ENCODE results near the gene GCNA. TPM values are rescaled to one million over a fixed set of nuclear protein-coding genes. Genes with fewer than 3 reads are reported as not detected.

The GCNA gene
- total and polyA plus RNA-seq, 2 of the 13 experiments (the other 11 are each of a cell fraction or from before 2014, with no cell fraction given), result 0.38 to 0.66 TPM

DNA sequence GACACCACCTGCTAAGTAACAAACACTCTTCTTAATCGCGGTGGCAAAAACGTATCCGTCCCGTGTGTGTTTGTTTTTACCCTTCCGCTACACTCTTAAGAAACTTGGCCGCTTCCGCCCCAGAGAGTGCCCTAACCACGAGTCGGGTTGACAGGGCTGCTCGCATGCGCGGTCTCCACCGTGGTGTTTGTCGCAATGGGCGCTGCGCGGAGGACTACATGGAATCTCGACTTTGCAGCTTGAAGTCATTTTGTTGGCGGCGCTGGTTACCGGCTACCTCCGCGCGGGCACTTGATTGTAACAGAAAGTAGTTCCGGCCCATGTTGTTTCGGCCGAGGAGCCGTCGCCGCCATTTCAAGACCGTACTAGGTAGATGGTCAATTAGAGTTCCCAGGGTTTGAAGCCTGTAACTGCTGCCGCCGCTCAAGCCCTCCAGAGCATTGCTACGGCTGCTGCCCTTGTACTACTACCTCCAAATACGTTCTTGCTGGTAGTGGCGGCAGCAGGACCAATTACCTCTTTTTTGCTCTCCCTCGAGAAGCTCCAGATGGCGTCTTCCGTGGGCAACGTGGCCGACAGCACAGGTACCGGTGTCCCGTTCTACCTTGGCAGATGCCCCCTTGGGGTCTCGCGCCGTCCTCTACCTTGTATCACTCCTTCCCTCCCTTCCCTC, 45.3 kb upstream of the GCNA start, which contains the start of gene OGT (continued):
- TF ChIP-seq MBD4 (IDR thresholded peaks at IDR 0.05; ENCODE audit: borderline replicate concordance, low read length), result no peak
- no peak for TF ChIP-seq SSRP1 (CRISPR knock-in tag; IDR thresholded peaks at IDR 0.05)
- TF ChIP-seq ZNF20 (CRISPR knock-in tag; IDR thresholded peaks at IDR 0.05), result no peak
- TF ChIP-seq ZNF224 (CRISPR knock-in tag; IDR thresholded peaks at IDR 0.05), result no peak
- 0 out of 2 replicates have a peak, but pooled peaks have one; percentile 51 for TF ChIP-seq KDM3A (CRISPR knock-in tag; IDR thresholded peaks at IDR 0.05; ENCODE audit: low read depth)
- TF ChIP-seq MAFF (IDR thresholded peaks at IDR 0.05; ENCODE audit: low read depth, low read length), result no peak
- peak; percentile 96 for TF ChIP-seq DMAP1 (CRISPR knock-in tag; IDR thresholded peaks at IDR 0.05)
- TF ChIP-seq ZNF570 (CRISPR knock-in tag; IDR thresholded peaks at IDR 0.05; ENCODE audit: borderline replicate concordance), result no peak
- no peak for TF ChIP-seq TBX3 (IDR thresholded peaks at IDR 0.05; ENCODE audit: borderline replicate concordance)
- TF ChIP-seq NFATC3 (CRISPR knock-in tag; IDR thresholded peaks at IDR 0.05), result no peak
- TF ChIP-seq RBM39 (IDR thresholded peaks at IDR 0.05; ENCODE audit: low read depth, low read length, poor library complexity, severe bottlenecking), result peak; percentile 50
- TF ChIP-seq SRSF4 (IDR thresholded peaks at IDR 0.05; ENCODE audit: low read depth, low read length, poor library complexity, severe bottlenecking), result no peak
- TF ChIP-seq, protein P1, sequence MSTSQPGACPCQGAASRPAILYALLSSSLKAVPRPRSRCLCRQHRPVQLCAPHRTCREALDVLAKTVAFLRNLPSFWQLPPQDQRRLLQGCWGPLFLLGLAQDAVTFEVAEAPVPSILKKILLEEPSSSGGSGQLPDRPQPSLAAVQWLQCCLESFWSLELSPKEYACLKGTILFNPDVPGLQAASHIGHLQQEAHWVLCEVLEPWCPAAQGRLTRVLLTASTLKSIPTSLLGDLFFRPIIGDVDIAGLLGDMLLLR (CRISPR knock-in tag; IDR thresholded peaks at IDR 0.05), result no peak; the same call in 1 of the 2 replicates
- no peak for TF ChIP-seq ZNF569 (CRISPR knock-in tag; IDR thresholded peaks at IDR 0.05; ENCODE audit: borderline replicate concordance)
- TF ChIP-seq PITX1 (CRISPR knock-in tag; IDR thresholded peaks at IDR 0.05), result peak; percentile 73
- TF ChIP-seq, protein P2, sequence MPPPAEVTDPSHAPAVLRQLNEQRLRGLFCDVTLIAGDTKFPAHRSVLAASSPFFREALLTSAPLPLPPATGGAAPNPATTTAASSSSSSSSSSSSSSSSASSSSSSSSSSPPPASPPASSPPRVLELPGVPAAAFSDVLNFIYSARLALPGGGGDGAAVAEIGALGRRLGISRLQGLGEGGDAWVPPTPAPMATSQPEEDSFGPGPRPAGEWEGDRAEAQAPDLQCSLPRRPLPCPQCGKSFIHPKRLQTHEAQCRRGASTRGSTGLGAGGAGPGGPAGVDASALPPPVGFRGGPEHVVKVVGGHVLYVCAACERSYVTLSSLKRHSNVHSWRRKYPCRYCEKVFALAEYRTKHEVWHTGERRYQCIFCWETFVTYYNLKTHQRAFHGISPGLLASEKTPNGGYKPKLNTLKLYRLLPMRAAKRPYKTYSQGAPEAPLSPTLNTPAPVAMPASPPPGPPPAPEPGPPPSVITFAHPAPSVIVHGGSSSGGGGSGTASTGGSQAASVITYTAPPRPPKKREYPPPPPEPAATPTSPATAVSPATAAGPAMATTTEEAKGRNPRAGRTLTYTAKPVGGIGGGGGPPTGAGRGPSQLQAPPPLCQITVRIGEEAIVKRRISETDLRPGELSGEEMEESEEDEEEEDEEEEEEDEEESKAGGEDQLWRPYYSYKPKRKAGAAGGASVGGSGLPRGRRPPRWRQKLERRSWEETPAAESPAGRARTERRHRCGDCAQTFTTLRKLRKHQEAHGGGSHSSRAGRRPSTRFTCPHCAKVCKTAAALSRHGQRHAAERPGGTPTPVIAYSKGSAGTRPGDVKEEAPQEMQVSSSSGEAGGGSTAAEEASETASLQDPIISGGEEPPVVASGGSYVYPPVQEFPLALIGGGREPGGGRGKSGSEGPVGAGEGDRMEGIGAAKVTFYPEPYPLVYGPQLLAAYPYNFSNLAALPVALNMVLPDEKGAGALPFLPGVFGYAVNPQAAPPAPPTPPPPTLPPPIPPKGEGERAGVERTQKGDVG (CRISPR knock-in tag; IDR thresholded peaks at IDR 0.05; ENCODE audit: borderline replicate concordance), result no peak
- TF ChIP-seq, protein P3, sequence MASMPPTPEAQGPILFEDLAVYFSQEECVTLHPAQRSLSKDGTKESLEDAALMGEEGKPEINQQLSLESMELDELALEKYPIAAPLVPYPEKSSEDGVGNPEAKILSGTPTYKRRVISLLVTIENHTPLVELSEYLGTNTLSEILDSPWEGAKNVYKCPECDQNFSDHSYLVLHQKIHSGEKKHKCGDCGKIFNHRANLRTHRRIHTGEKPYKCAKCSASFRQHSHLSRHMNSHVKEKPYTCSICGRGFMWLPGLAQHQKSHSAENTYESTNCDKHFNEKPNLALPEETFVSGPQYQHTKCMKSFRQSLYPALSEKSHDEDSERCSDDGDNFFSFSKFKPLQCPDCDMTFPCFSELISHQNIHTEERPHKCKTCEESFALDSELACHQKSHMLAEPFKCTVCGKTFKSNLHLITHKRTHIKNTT (CRISPR knock-in tag; IDR thresholded peaks at IDR 0.05), result no peak
- no peak for TF ChIP-seq ZNF83 (CRISPR knock-in tag; IDR thresholded peaks at IDR 0.05; ENCODE audit: borderline replicate concordance)
- peak; percentile 76; the same call in 1 of the 2 replicates for TF ChIP-seq NKX3-1 (CRISPR knock-in tag; IDR thresholded peaks at IDR 0.05)
- TF ChIP-seq, protein P4, sequence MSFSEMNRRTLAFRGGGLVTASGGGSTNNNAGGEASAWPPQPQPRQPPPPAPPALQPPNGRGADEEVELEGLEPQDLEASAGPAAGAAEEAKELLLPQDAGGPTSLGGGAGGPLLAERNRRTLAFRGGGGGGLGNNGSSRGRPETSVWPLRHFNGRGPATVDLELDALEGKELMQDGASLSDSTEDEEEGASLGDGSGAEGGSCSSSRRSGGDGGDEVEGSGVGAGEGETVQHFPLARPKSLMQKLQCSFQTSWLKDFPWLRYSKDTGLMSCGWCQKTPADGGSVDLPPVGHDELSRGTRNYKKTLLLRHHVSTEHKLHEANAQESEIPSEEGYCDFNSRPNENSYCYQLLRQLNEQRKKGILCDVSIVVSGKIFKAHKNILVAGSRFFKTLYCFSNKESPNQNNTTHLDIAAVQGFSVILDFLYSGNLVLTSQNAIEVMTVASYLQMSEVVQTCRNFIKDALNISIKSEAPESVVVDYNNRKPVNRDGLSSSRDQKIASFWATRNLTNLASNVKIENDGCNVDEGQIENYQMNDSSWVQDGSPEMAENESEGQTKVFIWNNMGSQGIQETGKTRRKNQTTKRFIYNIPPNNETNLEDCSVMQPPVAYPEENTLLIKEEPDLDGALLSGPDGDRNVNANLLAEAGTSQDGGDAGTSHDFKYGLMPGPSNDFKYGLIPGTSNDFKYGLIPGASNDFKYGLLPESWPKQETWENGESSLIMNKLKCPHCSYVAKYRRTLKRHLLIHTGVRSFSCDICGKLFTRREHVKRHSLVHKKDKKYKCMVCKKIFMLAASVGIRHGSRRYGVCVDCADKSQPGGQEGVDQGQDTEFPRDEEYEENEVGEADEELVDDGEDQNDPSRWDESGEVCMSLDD (CRISPR knock-in tag; IDR thresholded peaks at IDR 0.05; ENCODE audit: borderline replicate concordance), result peak; percentile 40; the same call in 1 of the 2 replicates
- no peak for TF ChIP-seq TMF1 (CRISPR knock-in tag; IDR thresholded peaks at IDR 0.05; ENCODE audit: low read depth)
- TF ChIP-seq ZNF577 (CRISPR knock-in tag; IDR thresholded peaks at IDR 0.05; ENCODE audit: borderline replicate concordance, low read depth), result no peak
- peak; percentile 39 for TF ChIP-seq MED8 (CRISPR knock-in tag; IDR thresholded peaks at IDR 0.05; ENCODE audit: insufficient replicate concordance)
